HCT116 (cell line): Measurements from ENCODE around the gene CIC. TPM values are rescaled to one million over a fixed set of nuclear protein-coding genes. Genes with fewer than 3 reads are reported as not detected.

Experiments
- ATAC-seq: fragments of 200-7000 bp; cut with Tn5 transposase; 2 replicates; pipeline ENCODE4 v1.9.1; 2020; ENCODE audit warnings: mild to moderate bottlenecking, moderate library complexity
- BruUV-seq: library from RNA; stranded (reverse); fragments of 400-500 nt; replicated peaks from 2 replicates; lab custom pipeline; 2021; lab: Mats Ljungman, UMichigan
- CTCF ChIA-PET: fragments of 300-600 bp; sonication (Branson Sonifier 250); formaldehyde crosslinking; loops from one replicate; lab custom pipeline; 2021; ENCODE audit warnings: antibody characterized with exemption; lab: Charles Lee
- POLR2A ChIA-PET: fragments of 300-600, 350-600 bp; sonication (Branson Sonifier 250); formaldehyde crosslinking; loops from one replicate; lab custom pipeline; 2021; ENCODE audit warnings: antibody characterized with exemption; lab: Charles Lee
- RAD21 ChIA-PET, 2 experiments: fragments of 300-600 bp; sonication (Branson Sonifier 250); formaldehyde crosslinking; loops; one replicate each; lab custom pipeline; 2023; ENCODE audit warnings: low total read pairs in 2 of 2; ENCODE audit not compliant: uncharacterized antibody in 2 of 2, unreplicated experiment in 2 of 2, low non-redundant PET in 1 of 2; lab: Charles Lee
- DNase-seq: peaks from one replicate; pipeline ENCODE4 v3.0.0-alpha.2; 2010; ENCODE audit warnings: low read depth, low spot score
- H2AFZ ChIP-seq: fragments of 200-600 bp; shearing (Covaris generic), sonication (generic); 2 replicates; pipeline ENCODE4 v1.6.1; 2017; ENCODE audit warnings: low read depth, mixed run types, mixed read lengths, antibody characterized with exemption, low read length; ENCODE audit not compliant: poor library complexity, severe bottlenecking
- H3K27ac ChIP-seq: 2 replicates; pipeline ENCODE4 v1.5.1; 2012; ENCODE audit warnings: low read depth, low read length
- H3K27me3 ChIP-seq: fragments of 200-600 bp; sonication (generic); 2 replicates; pipeline ENCODE4 v1.6.1; 2016; ENCODE audit warnings: mixed run types, low read length, mixed read lengths; ENCODE audit not compliant: insufficient read depth
- H3K36me3 ChIP-seq, 2 experiments: fragments of 200-500 bp in 1 of 2; fragments of 200-600 bp in 1 of 2; sonication (Bioruptor generic) in 1 of 2; sonication (generic) in 1 of 2; 2 replicates each; pipeline versions ENCODE4 v1.5.1 to v1.6.1; 2014 to 2016; ENCODE audit warnings: low read length in 2 of 2, inconsistent platforms in 1 of 2, mixed read lengths in 1 of 2, mixed run types in 1 of 2; ENCODE audit not compliant: insufficient read depth in 2 of 2, control insufficient read depth in 1 of 2
- H3K4me1 ChIP-seq, 2 experiments: fragments of 200-600 bp in 1 of 2; sonication (generic) in 1 of 2; 2 replicates each; pipeline versions ENCODE4 v1.5.1 to v1.6.1; 2012 to 2017; ENCODE audit warnings: low read length in 2 of 2, inconsistent platforms in 1 of 2, mild to moderate bottlenecking in 1 of 2, mixed read lengths in 1 of 2, mixed run types in 1 of 2, moderate library complexity in 1 of 2; ENCODE audit not compliant: insufficient read depth in 2 of 2, control insufficient read depth in 1 of 2
- H3K4me2 ChIP-seq: fragments of 200-600 bp; sonication (generic); 2 replicates; pipeline ENCODE4 v1.6.1; 2017; ENCODE audit warnings: mixed run types, low read length, mixed read lengths
- H3K4me3 ChIP-seq, 2 experiments: fragments of 200-600 bp in 1 of 2; sonication (generic) in 1 of 2; replicated peaks in 1 of 2; 2 replicates each; pipeline ENCODE4 v1.5.1; 2011 to 2016; ENCODE audit warnings: low read length in 2 of 2, control low read depth in 1 of 2, low read depth in 1 of 2, mild to moderate bottlenecking in 1 of 2, mixed read lengths in 1 of 2, mixed run types in 1 of 2
- H3K79me2 ChIP-seq: fragments of 200-600 bp; sonication (generic); 2 replicates; pipeline ENCODE4 v1.6.1; 2017; ENCODE audit warnings: mild to moderate bottlenecking, mixed run types, low read length, moderate library complexity, mixed read lengths; ENCODE audit not compliant: insufficient read depth
- H3K9ac ChIP-seq: fragments of 200-600 bp; sonication (generic); 2 replicates; pipeline ENCODE4 v1.6.1; 2016; ENCODE audit warnings: low read length, mixed read lengths
- H3K9me2 ChIP-seq: fragments of 200-600 bp; sonication (generic), shearing (Covaris generic); 2 replicates; pipeline ENCODE4 v1.6.1; 2017; ENCODE audit warnings: mixed run types, mild to moderate bottlenecking, moderate library complexity; ENCODE audit not compliant: insufficient read depth
- H3K9me3 ChIP-seq, 2 experiments: fragments of 200-500 bp in 1 of 2; fragments of 200-600 bp in 1 of 2; sonication (Bioruptor generic) in 1 of 2; sonication (generic) in 1 of 2; 2 replicates each; pipeline ENCODE4 v1.6.1; 2014 to 2017; ENCODE audit warnings: low read length in 2 of 2, mixed read lengths in 2 of 2, inconsistent platforms in 1 of 2, low read depth in 1 of 2, mild to moderate bottlenecking in 1 of 2, mixed run types in 1 of 2, moderate library complexity in 1 of 2; ENCODE audit not compliant: control insufficient read depth in 1 of 2, insufficient read depth in 1 of 2
- H4K20me1 ChIP-seq: fragments of 200-600 bp; sonication (generic), shearing (Covaris generic); 2 replicates; pipeline ENCODE4 v1.6.1; 2017; ENCODE audit warnings: mixed run types, mild to moderate bottlenecking, moderate library complexity; ENCODE audit not compliant: insufficient read depth
- EGR1 ChIP-seq: IDR thresholded peaks from 2 replicates; pipeline ENCODE4 v1.6.1; 2012; ENCODE audit warnings: low read depth
- EZH2 ChIP-seq: fragments of 200-600 bp; sonication (generic); IDR thresholded peaks from 2 replicates; pipeline ENCODE4 v1.6.1; 2017; ENCODE audit warnings: antibody characterized with exemption, mixed run types
- EZH2phosphoT487 ChIP-seq: fragments of 200-600 bp; IDR thresholded peaks from 2 replicates; pipeline ENCODE4 v1.6.1; 2018; ENCODE audit warnings: antibody characterized with exemption, borderline replicate concordance
- POLR2A ChIP-seq: IDR thresholded peaks from 2 replicates; pipeline ENCODE4 v1.7.0; 2011; ENCODE audit warnings: borderline replicate concordance; ENCODE audit not compliant: insufficient read depth, insufficient read length; ENCODE audit errors: extremely low read depth
- POLR2AphosphoS5 ChIP-seq: IDR thresholded peaks from 2 replicates; pipeline ENCODE4 v1.6.1; 2011; ENCODE audit warnings: mild to moderate bottlenecking, low read depth, low read length, moderate library complexity
- SP1 ChIP-seq: IDR thresholded peaks from 2 replicates; pipeline ENCODE4 v1.6.1; 2012; ENCODE audit warnings: low read depth
- ZNF274 ChIP-seq: fragments of 200-500 bp; sonication (Bioruptor generic); IDR thresholded peaks from 2 replicates; pipeline ENCODE4 v1.6.1; 2014; ENCODE audit warnings: mild to moderate bottlenecking, low read depth, low read length, inconsistent platforms
- intact Hi-C: fragments of 100-400 bp; cut with micrococcal nuclease; formaldehyde crosslinking; loops from 2 replicates; pipeline ENCODE4 v1.10.0; 2022
- total RNA-seq: library from RNA; stranded (reverse); gene quantifications from one replicate; pipeline ENCODE4 v1.2.1, GENCODE V29; 2021; ENCODE audit not compliant: unreplicated experiment
- TF ChIP-seq, protein P1 (sequence below): IDR thresholded peaks from 2 replicates; pipeline ENCODE4 v1.6.1; 2011; ENCODE audit warnings: mild to moderate bottlenecking, low read length, moderate library complexity; ENCODE audit not compliant: insufficient replicate concordance; ENCODE audit errors: extremely low read depth
- TF ChIP-seq, protein P2 (sequence below): IDR thresholded peaks from 2 replicates; pipeline ENCODE4 v1.6.1; 2012

Gene CIC
- total RNA-seq, 1 experiment from 2014 or later = 52.0 TPM

DNA sequence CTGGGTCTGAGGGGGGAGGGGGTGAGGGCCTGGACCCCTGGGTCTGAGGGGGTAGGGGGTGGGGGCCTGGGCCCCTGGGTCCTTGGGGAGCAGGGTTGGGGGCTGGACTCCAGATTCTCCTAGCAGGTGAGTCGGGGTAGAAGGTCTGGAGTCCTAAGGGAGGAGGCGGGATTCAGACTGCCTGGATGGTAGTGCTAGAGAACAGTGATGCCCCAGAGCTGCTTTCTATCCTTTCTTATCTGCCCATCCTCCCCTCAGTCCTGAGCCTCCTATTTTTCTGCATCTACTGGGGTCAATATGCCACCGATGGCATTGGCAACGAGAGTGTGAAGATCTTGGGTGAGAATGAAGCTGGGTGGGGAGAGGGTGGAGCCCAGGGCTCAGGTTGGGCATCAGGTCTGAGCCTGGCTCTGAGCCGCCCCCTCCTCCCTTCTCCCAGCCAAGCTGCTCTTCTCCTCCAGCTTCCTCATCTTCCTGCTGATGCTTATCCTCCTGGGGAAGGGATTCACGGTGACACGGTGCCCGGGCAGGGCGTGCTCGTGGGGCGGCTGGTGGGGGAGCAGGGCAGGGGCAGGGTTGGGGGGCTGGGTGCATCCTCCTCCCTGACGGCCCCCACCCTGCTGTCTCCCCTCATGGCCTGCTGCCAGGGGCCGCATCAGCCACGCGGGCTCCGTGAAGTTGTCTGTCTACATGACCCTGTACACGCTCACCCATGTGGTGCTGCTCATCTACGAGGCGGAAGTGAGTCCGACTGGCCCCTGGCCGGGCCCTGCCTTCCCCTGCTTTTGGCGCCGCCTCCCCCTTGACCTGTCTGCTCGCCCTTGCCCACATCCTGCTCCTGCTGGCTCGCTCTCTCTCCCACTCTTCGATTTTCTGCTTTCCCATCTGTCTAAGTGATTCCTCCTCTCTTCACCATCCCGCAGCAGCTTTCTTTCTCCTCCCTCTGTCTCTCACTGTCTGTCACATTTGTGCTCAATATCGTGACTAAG is 47.5 kb downstream of the CIC start:
- RAD21 ChIA-PET = no interaction called here
- BruUV-seq = no TSS peak
- Histone ChIP-seq H3K27ac (no peak overlapping the region), H3K4me1 (peaks cover 0 to 18% of the 10 kb centered on the region in 2 experiments; a peak in 2 of 4 replicates), H3K36me3 (no peaks in the 10 kb centered on the region), H4K20me1 (no peaks in the 10 kb centered on the region), H3K4me2 (no peak overlapping the region), H3K27me3 (no peaks in the 10 kb centered on the region), H2AFZ (no peak overlapping the region), H3K9me2 (no peaks in the 10 kb centered on the region), H3K9me3 (no peaks in the 10 kb centered on the region), H3K79me2 (no peaks in the 10 kb centered on the region), H3K4me3 (no peak overlapping the region), H3K9ac (no peak overlapping the region)
- TF ChIP-seq POLR2AphosphoS5 (no peak), EZH2phosphoT487 (no peak), POLR2A (no peak), SP1 (no peak), ZNF274 (no peak), EGR1 (no peak), EZH2 (no peak)
- TF ChIP-seq, protein P1, sequence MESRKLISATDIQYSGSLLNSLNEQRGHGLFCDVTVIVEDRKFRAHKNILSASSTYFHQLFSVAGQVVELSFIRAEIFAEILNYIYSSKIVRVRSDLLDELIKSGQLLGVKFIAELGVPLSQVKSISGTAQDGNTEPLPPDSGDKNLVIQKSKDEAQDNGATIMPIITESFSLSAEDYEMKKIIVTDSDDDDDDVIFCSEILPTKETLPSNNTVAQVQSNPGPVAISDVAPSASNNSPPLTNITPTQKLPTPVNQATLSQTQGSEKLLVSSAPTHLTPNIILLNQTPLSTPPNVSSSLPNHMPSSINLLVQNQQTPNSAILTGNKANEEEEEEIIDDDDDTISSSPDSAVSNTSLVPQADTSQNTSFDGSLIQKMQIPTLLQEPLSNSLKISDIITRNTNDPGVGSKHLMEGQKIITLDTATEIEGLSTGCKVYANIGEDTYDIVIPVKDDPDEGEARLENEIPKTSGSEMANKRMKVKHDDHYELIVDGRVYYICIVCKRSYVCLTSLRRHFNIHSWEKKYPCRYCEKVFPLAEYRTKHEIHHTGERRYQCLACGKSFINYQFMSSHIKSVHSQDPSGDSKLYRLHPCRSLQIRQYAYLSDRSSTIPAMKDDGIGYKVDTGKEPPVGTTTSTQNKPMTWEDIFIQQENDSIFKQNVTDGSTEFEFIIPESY = no peak
- TF ChIP-seq, protein P2, sequence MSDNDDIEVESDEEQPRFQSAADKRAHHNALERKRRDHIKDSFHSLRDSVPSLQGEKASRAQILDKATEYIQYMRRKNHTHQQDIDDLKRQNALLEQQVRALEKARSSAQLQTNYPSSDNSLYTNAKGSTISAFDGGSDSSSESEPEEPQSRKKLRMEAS = no peak
- POLR2A ChIA-PET = no interaction called here
- CTCF ChIA-PET = no interaction called here
- ATAC-seq (no peak), DNase-seq (no peak)
- intact Hi-C loops = no loop called here
